ENCODE measurements around the gene INSYN2B.
"Not testable (repeated sequence)": the region's sequence is repeated elsewhere in the genome, so short reads cannot be mapped to it uniquely, and the experiment has no call there.

The INSYN2B gene

GRCh38 chr5:169838688-169839087, 141.6 kb downstream of the INSYN2B start:
- no peaks in the 10 kb centered on the region for H3K79me2 ChIP-seq (ENCODE audit: insufficient read depth, low read length)
- no peaks in the 10 kb centered on the region for H3K4me1 ChIP-seq (ENCODE audit: insufficient read depth, low read length, severe bottlenecking)
- no peak overlapping the region for H2AFZ ChIP-seq (ENCODE audit: low read length)
- TF ChIP-seq EZH2 (IDR thresholded peaks at IDR 0.05; ENCODE audit: borderline replicate concordance, low read length) (no peak), CTCF (IDR thresholded peaks at IDR 0.05; ENCODE audit: low read length) (no peak)
- H3K27ac ChIP-seq (ENCODE audit: low read depth, low read length, poor library complexity, severe bottlenecking): no peak overlapping the region
- no peaks in the 10 kb centered on the region for H4K20me1 ChIP-seq (ENCODE audit: insufficient read depth, low read length)
- H3K9ac ChIP-seq (ENCODE audit: low read length): no peak overlapping the region
- H3K27me3 ChIP-seq (ENCODE audit: insufficient read depth, low read length): no peaks in the 10 kb centered on the region
- H3K4me3 ChIP-seq (ENCODE audit: low read depth, low read length, poor library complexity, severe bottlenecking): no peak overlapping the region
- H3F3A ChIP-seq (ENCODE audit: insufficient read depth, low read length): no peaks in the 10 kb centered on the region
- peaks cover 46% of the 10 kb centered on the region for H3K36me3 ChIP-seq (ENCODE audit: insufficient read depth, low read length)
- no peaks in the 10 kb centered on the region for H3K9me2 ChIP-seq (ENCODE audit: low read depth, low read length)
- H3K9me3 ChIP-seq (ENCODE audit: low read length): no peaks in the 10 kb centered on the region
- no peak overlapping the region for H3K4me2 ChIP-seq (ENCODE audit: low read length)

- Histone ChIP-seq H3K9me3 (ENCODE audit: low read length) (no peaks in the 10 kb centered on the region), H3K4me2 (ENCODE audit: low read length) (no peak overlapping the region), H2AFZ (ENCODE audit: low read length) (no peak overlapping the region), H3K4me3 (ENCODE audit: low read depth, low read length, poor library complexity, severe bottlenecking) (no peak overlapping the region), H3K9me2 (ENCODE audit: low read depth, low read length) (no peaks in the 10 kb centered on the region), H4K20me1 (ENCODE audit: insufficient read depth, low read length) (no peaks in the 10 kb centered on the region), H3K79me2 (ENCODE audit: insufficient read depth, low read length) (no peaks in the 10 kb centered on the region), H3K4me1 (ENCODE audit: insufficient read depth, low read length, severe bottlenecking) (no peaks in the 10 kb centered on the region), H3K9ac (ENCODE audit: low read length) (no peak overlapping the region), H3K36me3 (ENCODE audit: insufficient read depth, low read length) (peaks cover 42% of the 10 kb centered on the region), H3F3A (ENCODE audit: insufficient read depth, low read length) (no peaks in the 10 kb centered on the region), H3K27me3 (ENCODE audit: insufficient read depth, low read length) (no peaks in the 10 kb centered on the region), H3K27ac (ENCODE audit: low read depth, low read length, poor library complexity, severe bottlenecking) (no peak overlapping the region)
- TF ChIP-seq EZH2 (IDR thresholded peaks at IDR 0.05; ENCODE audit: borderline replicate concordance, low read length) (no peak), CTCF (IDR thresholded peaks at IDR 0.05; ENCODE audit: low read length) (no peak)
Measured at GRCh38 chr5:169837686-169838085, 142.6 kb downstream of the INSYN2B start.

GRCh38 chr5:169836835-169837536, 143.3 kb downstream of the INSYN2B start:
- TF ChIP-seq CTCF (IDR thresholded peaks at IDR 0.05; ENCODE audit: low read length): no peak
- no peak for TF ChIP-seq EZH2 (IDR thresholded peaks at IDR 0.05; ENCODE audit: borderline replicate concordance, low read length)
- no peaks in the 10 kb centered on the region for H3K27me3 ChIP-seq (ENCODE audit: insufficient read depth, low read length)
- H3K9me2 ChIP-seq (ENCODE audit: low read depth, low read length): no peaks in the 10 kb centered on the region
- no peaks in the 10 kb centered on the region for H3K79me2 ChIP-seq (ENCODE audit: insufficient read depth, low read length)
- H4K20me1 ChIP-seq (ENCODE audit: insufficient read depth, low read length): no peaks in the 10 kb centered on the region
- H3K4me3 ChIP-seq (ENCODE audit: low read depth, low read length, poor library complexity, severe bottlenecking): no peak overlapping the region
- no peak overlapping the region for H3K27ac ChIP-seq (ENCODE audit: low read depth, low read length, poor library complexity, severe bottlenecking)
- no peaks in the 10 kb centered on the region for H3K4me1 ChIP-seq (ENCODE audit: insufficient read depth, low read length, severe bottlenecking)
- H3K9me3 ChIP-seq (ENCODE audit: low read length): no peaks in the 10 kb centered on the region
- no peak overlapping the region for H2AFZ ChIP-seq (ENCODE audit: low read length)
- H3K9ac ChIP-seq (ENCODE audit: low read length): no peak overlapping the region
- peaks cover 35% of the 10 kb centered on the region for H3K36me3 ChIP-seq (ENCODE audit: insufficient read depth, low read length)
- no peak overlapping the region for H3K4me2 ChIP-seq (ENCODE audit: low read length)
- H3F3A ChIP-seq (ENCODE audit: insufficient read depth, low read length): no peaks in the 10 kb centered on the region

GRCh38 chr5:169834540-169834939, 145.8 kb downstream of the INSYN2B start:
- H3K4me3 ChIP-seq (ENCODE audit: low read depth, low read length, poor library complexity, severe bottlenecking); H3K9ac ChIP-seq (ENCODE audit: low read length); H3K9me2 ChIP-seq (ENCODE audit: low read depth, low read length); H3F3A ChIP-seq (ENCODE audit: insufficient read depth, low read length); H3K79me2 ChIP-seq (ENCODE audit: insufficient read depth, low read length); H2AFZ ChIP-seq (ENCODE audit: low read length); H3K27me3 ChIP-seq (ENCODE audit: insufficient read depth, low read length); H3K4me2 ChIP-seq (ENCODE audit: low read length); H3K9me3 ChIP-seq (ENCODE audit: low read length); H3K27ac ChIP-seq (ENCODE audit: low read depth, low read length, poor library complexity, severe bottlenecking); H4K20me1 ChIP-seq (ENCODE audit: insufficient read depth, low read length); H3K4me1 ChIP-seq (ENCODE audit: insufficient read depth, low read length, severe bottlenecking): not testable (repeated sequence)
- H3K36me3 ChIP-seq (ENCODE audit: insufficient read depth, low read length): peaks cover 10% of the 10 kb centered on the region; the same call in 1 of the 2 replicates

- not testable (repeated sequence) for H3K36me3 ChIP-seq (ENCODE audit: insufficient read depth, low read length); H3K9ac ChIP-seq (ENCODE audit: low read length); H3K27ac ChIP-seq (ENCODE audit: low read depth, low read length, poor library complexity, severe bottlenecking)
Measured at GRCh38 chr5:169833681-169834292, 146.5 kb downstream of the INSYN2B start.

More at GRCh38 chr5:169833681-169834292, 146.5 kb downstream of the INSYN2B start:
- H3K79me2 ChIP-seq (ENCODE audit: insufficient read depth, low read length); H4K20me1 ChIP-seq (ENCODE audit: insufficient read depth, low read length); H3K4me3 ChIP-seq (ENCODE audit: low read depth, low read length, poor library complexity, severe bottlenecking); H3F3A ChIP-seq (ENCODE audit: insufficient read depth, low read length); H3K27me3 ChIP-seq (ENCODE audit: insufficient read depth, low read length); H2AFZ ChIP-seq (ENCODE audit: low read length); H3K9me3 ChIP-seq (ENCODE audit: low read length); H3K9me2 ChIP-seq (ENCODE audit: low read depth, low read length); H3K4me2 ChIP-seq (ENCODE audit: low read length); H3K4me1 ChIP-seq (ENCODE audit: insufficient read depth, low read length, severe bottlenecking): not testable (repeated sequence)

Measured in OCI-LY1 (cell line).